Measurements from ENCODE around the gene SMIM29. TPM values are rescaled to one million over a fixed set of nuclear protein-coding genes. Genes with fewer than 3 reads are reported as not detected.
A peak's percentile ranks its signal among the peaks of the same experiment; 100 is the strongest.

The SMIM29 gene
- total and polyA plus RNA-seq, 3 experiments from 2014 or later = 23.0 to 62.5 (median 26.0) TPM

DNA sequence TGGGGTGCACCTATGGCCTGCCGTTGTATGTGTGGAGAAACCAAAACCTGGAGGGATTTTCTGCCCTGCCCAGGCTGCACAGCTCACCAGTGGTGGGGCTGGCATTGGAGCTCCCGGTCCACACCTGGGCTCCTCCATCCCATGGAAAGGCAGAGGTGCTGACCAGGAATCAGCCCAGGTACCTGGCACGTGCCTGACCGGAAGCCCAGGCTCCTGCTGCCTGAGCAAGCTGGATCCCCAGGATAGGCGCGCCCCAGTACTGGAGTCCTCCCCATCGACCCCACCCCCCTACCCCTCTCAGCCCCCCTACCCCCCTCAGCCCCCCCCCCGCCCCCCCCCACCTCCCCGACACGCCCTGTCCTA is 52.0 kb downstream of the SMIM29 start:
- H3K4me3 ChIP-seq (ENCODE audit: low read length) = peak overlapping the region; percentile 64
- CTCF ChIA-PET = interaction anchor here (0.7 to 3.3 kb wide), 26 partner anchors 10 to 943 kb away, joined by 3 to 40 read pairs (median 5); partner anchors contain the start of genes HMGA1, NUDT3, RPS10 and SMIM29
- Mint-ChIP-seq H3K4me3 (peak overlapping the region; percentile 78 to 93 (median 88)), H3K36me3 (no peaks in the 10 kb centered on the region), H3K9me3 (no peaks in the 10 kb centered on the region), H3K4me1 (peaks cover 5 to 11% (median 5%) of the 10 kb centered on the region in 3 donors), H3K27me3 (peaks cover 0 to 2% of the 10 kb centered on the region in 2 donors), H3K27ac (peak overlapping the region in 1 of 8 donors; percentile 78)
- no peak for DNase-seq
- no peak overlapping the region for H3K27ac ChIP-seq (ENCODE audit: low read depth, low read length)
- no peaks in the 10 kb centered on the region for H3K9me3 ChIP-seq (ENCODE audit: low read length)
- POLR2A ChIA-PET = interaction anchor here (1.5 kb wide), 1 partner anchor 40 kb away, joined by 6 read pairs; the partner anchor contains the start of gene HMGA1
- no peaks in the 10 kb centered on the region for H3K27me3 ChIP-seq (ENCODE audit: insufficient read depth, low read length, poor library complexity, severe bottlenecking)
- H3K4me1 ChIP-seq (ENCODE audit: insufficient read depth, low read length) = peaks cover 4% of the 10 kb centered on the region
- H3K36me3 ChIP-seq (ENCODE audit: insufficient read depth, low read length) = no peaks in the 10 kb centered on the region

Other genes starting within 250 kb of the SMIM29 start
- gene GRM4, start 102.9 kb downstream of the SMIM29 start, total RNA-seq = not detected
- gene GRM4, start 102.9 kb downstream of the SMIM29 start, polyA plus RNA-seq = 0.03 TPM
- 100 to 1,000 TPM; 490 to 506 TPM for gene HMGA1, start 12.1 kb downstream of the SMIM29 start, total RNA-seq
- 33.1 TPM for gene HMGA1, start 12.1 kb downstream of the SMIM29 start, polyA plus RNA-seq
- gene NUDT3, start 143.7 kb upstream of the SMIM29 start, total RNA-seq = 10 to 100 TPM; 16.6 to 16.8 TPM
- 9.7 TPM for gene NUDT3, start 143.7 kb upstream of the SMIM29 start, polyA plus RNA-seq
- 1,000 to 10,000 TPM; 1,999 to 2,032 TPM for gene RPS10, start 177.1 kb upstream of the SMIM29 start, total RNA-seq
- 1,462 TPM for gene RPS10, start 177.1 kb upstream of the SMIM29 start, polyA plus RNA-seq
- gene PACSIN1, start 217.1 kb upstream of the SMIM29 start, total RNA-seq = under 1 TPM; 0.64 to 0.70 TPM
- 5.6 TPM for gene PACSIN1, start 217.1 kb upstream of the SMIM29 start, polyA plus RNA-seq